Spleen (tissue), 7 donors: ENCODE measurements around the gene S100A7.

Source experiments
- POLR2A ChIP-seq, 3 donors: fragments of 450-650 bp; IDR thresholded peaks; one replicate each; pipeline ENCODE4 v1.5.1; 2017; ENCODE audit warnings: antibody characterized with exemption in 3 of 3, mild to moderate bottlenecking in 1 of 3
- POLR2AphosphoS5 ChIP-seq, 3 donors: sonication (generic); formaldehyde crosslinking; IDR thresholded peaks; one replicate each; pipeline ENCODE4 v1.5.1; 2017; ENCODE audit warnings: antibody characterized with exemption in 3 of 3
- TF ChIP-seq, protein P1 (sequence below), 11 experiments: fragments of 200-600 bp in 7 of 11; fragments of 450-650 bp in 4 of 11; sonication (generic) in 4 of 11; IDR thresholded peaks in 8 of 11; conservative IDR thresholded peaks in 3 of 11; 1 replicate in 7 of 11; 2 replicates in 4 of 11; pipeline versions ENCODE4 v1.4.0 to v1.8.0; 2016 to 2021; ENCODE audit warnings: antibody characterized with exemption in 11 of 11, inconsistent platforms in 4 of 11, mild to moderate bottlenecking in 1 of 11
- donor health status: DM: no; HTN: no; CAD: no; lungs with moderate emphysema.
- donor health status: DM: no; HTN: no; CAD: no.
- donor health status: DM: no; HTN: no; CAD: no.

DNA sequence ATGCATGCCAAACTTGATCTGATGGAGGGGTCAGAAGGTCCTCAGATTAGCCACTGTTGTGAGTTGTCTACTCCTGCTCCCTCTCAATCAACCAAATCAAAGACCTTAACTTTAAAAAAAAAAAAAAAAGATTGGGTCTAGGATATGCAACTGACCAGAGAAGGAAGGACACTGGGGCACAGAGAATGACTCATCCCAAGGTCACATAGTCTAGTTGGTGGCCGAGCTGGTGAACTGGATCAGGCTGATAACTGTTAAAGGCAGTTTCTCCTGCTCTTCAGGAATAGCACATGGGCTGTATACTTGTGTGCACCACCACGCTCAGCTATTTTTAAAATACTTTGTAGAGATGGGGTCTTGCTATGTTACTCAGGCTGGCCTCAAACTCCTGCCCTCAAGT lies 14.8 kb upstream of the S100A7 start:
- TF ChIP-seq, protein P1, sequence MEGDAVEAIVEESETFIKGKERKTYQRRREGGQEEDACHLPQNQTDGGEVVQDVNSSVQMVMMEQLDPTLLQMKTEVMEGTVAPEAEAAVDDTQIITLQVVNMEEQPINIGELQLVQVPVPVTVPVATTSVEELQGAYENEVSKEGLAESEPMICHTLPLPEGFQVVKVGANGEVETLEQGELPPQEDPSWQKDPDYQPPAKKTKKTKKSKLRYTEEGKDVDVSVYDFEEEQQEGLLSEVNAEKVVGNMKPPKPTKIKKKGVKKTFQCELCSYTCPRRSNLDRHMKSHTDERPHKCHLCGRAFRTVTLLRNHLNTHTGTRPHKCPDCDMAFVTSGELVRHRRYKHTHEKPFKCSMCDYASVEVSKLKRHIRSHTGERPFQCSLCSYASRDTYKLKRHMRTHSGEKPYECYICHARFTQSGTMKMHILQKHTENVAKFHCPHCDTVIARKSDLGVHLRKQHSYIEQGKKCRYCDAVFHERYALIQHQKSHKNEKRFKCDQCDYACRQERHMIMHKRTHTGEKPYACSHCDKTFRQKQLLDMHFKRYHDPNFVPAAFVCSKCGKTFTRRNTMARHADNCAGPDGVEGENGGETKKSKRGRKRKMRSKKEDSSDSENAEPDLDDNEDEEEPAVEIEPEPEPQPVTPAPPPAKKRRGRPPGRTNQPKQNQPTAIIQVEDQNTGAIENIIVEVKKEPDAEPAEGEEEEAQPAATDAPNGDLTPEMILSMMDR (IDR thresholded peaks at IDR 0.05 in 8 of 11, conservative IDR thresholded peaks at IDR 0.05 in 3 of 11), result no peak
- TF ChIP-seq POLR2A (IDR thresholded peaks at IDR 0.05) (no peak), POLR2AphosphoS5 (IDR thresholded peaks at IDR 0.05) (no peak)
